Hair follicular keratinocyte (primary cell): ENCODE measurements around the gene KDM5C. TPM values are rescaled to one million over a fixed set of nuclear protein-coding genes. Genes with fewer than 3 reads are reported as not detected.

Experiments used
- total RNA-seq: library from RNA; depleted of rRNA; stranded (reverse); fragments of >200 nt; gene quantifications from 2 replicates; pipeline ENCODE4 v1.2.3, GENCODE V29; 2015

KDM5C gene
- 45.1 and 53.8 TPM in 2 replicates for total RNA-seq

GRCh38 chrX:53224860-53225797 lies at the start of gene KDM5C:
Gene KDM5C, minus strand, starts transcription at chrX:53225207. Its CDS starts 318 bp downstream, at chrX:53224889.

Other genes starting within 250 kb of the KDM5C start
- gene GPR173, start 176.4 kb downstream of the KDM5C start, total RNA-seq, result 0.08 TPM in 1 of 2 replicates, not detected in the other
- 10.3 and 13.1 TPM in 2 replicates for gene TSPYL2, start 142.8 kb downstream of the KDM5C start, total RNA-seq
- 1.6 and 1.8 TPM in 2 replicates for gene KANTR, start 131.1 kb downstream of the KDM5C start, total RNA-seq
- gene IQSEC2, start 56.4 kb upstream of the KDM5C start, total RNA-seq, result 9.2 and 11.1 TPM in 2 replicates
- gene SMC1A, start 197.4 kb upstream of the KDM5C start, total RNA-seq, result 22.6 and 41.9 TPM in 2 replicates
- gene RIBC1, start 197.7 kb upstream of the KDM5C start, total RNA-seq, result 1.0 and 1.3 TPM in 2 replicates
- gene HSD17B10, start 209.2 kb upstream of the KDM5C start, total RNA-seq, result 102 and 128 TPM in 2 replicates